GF-D8 (cell line): ENCODE results near the gene TMEM243.
A peak's percentile ranks its signal among the peaks of the same experiment; 100 is the strongest.
"Not testable (repeated sequence)": the region's sequence is repeated elsewhere in the genome, so short reads cannot be mapped to it uniquely, and the experiment has no call there.

ENCODE experiments used
- DNase-seq: peaks from one replicate; lab custom pipeline; 2025; lab: John Stamatoyannopoulos, UW

TMEM243 gene

DNA sequence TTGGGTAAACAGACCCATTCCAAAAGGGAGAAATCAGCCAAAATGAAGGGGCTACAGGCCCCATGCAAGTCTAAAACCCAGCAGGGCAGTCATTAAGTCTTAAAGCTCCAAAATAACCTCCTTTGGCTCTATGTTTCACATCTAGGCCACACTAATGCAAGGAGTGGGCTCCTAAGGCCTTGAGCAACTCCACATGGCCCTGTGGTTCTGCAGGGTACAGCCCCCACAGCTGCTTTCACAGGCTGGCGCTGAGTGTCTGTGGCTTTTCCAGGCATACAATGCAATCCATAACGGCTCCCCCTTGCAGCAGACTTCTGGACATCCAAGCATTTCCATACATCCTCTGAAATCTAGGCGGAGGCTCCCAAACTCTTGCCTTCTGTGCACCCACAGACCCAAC is 9.0 kb downstream of the TMEM243 start:
- peak; percentile 80 for DNase-seq

DNA sequence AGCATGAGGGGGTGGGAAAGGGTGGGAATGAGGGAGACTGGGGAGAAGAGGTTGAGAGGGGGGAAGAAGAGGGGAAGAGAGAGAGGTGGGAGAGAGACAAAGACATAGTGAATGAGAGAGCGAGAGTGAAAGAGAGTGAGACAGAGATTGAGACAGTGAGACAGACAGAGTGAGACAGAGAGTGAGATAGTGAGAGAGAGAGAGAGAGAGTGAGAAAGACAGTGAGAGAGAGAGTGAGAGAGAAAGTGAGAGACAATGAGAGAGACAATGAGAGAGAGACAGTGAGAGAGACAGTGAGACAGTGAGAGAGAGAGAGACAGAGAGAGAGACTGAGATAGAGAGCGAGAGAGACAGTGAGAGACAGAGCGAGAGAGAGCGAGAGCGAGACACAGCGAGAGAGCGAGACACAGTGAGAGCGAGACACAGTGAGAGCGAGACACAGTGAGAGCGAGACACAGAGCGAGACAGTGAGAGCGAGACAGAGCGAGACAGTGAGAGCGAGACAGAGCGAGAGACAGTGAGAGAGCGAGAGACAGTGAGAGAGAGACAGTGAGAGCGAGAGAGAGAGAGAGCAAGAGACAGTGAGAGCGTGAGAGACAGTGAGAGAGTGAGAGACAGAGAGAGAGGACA is 10.1 kb downstream of the TMEM243 start:
- no peak for DNase-seq

GRCh38 chr7:87206361-87206760 is 13.2 kb downstream of the TMEM243 start:
- no peak for DNase-seq

- DNase-seq = not testable (repeated sequence)
These were observed 13.8 kb downstream of the TMEM243 start for GRCh38 chr7:87205701-87206100.

GRCh38 chr7:87204933-87205332 is 14.6 kb downstream of the TMEM243 start:
- DNase-seq = no peak

DNA sequence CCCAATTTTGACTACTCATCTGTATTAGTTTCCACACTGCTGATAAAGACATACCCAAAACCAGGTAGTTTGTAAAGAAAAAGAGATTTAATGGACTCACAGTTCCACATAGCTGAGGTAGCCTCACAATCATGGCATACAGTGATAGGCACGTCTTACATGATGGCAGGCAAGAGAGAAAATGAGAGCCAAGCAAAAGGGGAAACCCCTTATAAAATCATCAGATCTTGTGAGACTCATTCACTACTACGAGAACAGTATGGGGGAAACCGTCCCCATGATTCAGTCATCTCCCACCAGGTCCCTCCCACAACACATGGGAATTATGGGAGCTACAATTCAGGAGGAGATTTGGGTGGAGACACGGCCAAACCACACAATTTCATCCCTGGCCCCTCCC is 15.6 kb downstream of the TMEM243 start:
- not testable (repeated sequence) for DNase-seq

DNA sequence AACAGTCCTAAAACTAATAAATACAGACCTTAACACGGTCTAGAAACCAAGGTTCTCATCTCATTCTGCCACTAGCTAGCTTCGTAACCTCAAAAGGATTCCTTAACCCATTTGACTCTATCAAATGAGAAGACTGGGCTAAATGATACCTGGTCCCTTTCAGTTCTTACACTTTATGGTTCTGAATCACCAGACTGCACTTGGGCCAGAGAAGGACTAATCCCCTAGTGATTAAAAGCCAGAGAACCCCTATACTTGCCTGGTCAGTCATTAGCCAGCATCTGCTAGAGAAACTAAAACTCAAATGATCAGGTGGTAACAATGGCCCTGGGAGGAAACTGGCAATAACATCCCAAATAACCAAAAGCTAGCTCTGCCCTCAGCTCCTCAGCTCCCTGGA is 16.8 kb downstream of the TMEM243 start:
- DNase-seq = no peak

- no peak for DNase-seq
These were observed 17.3 kb downstream of the TMEM243 start for GRCh38 chr7:87202208-87202607.

DNA sequence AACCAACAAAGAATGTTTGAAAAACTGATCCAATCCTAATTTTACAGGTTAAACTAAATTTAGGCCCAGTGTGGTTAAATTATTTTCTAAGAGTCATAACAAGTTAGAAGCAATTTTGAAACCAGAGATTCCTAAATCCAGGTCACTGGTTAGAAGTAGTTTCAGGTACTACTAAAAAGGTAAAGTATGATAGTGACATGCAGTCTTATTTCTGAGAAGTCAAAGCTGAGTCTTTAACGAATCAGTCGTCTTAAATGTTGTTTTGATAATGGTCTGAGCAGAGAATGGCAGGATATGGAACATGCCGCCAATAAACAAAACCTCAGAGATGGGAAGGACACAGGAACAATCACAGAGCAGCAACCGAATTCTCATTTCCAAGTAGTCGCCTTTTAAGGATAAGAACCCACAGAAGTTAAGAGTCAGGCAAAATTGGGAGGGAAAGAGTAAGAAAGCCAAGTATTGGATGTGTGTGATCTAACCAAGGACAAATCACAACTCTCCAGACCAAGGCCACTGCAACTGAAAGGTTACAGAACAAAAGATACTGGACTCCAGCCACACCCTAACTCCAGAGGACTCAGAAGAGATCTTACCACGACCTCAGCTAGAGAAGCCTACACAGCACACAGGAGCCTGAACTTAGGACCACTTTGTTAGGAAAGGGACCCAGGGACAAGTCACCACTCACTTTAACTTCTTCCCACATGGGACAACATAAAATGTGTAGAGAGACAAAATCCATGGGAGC is 19.7 kb downstream of the TMEM243 start:
- DNase-seq = no peak

GRCh38 chr7:87199241-87199640 is 20.3 kb downstream of the TMEM243 start:
- no peak for DNase-seq

DNA sequence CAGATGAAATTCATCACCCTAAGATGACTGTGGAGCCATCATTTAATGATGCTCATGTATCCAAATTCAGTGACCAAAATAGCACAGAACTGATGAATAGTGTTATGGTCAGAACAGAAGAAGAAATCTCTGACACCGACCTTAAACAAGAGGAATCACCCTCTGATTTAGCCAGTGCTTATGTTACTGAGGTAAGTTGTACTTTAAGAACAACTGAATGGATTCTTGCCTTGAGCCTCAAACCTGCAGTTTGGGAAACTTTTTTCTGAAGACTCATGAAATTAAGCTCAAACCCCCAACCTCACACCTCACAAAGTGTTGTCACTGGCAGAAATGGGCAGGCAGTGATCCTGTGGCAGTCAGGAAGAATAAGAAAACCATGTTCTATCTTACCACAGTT is 25.6 kb downstream of the TMEM243 start:
- no peak for DNase-seq

DNA sequence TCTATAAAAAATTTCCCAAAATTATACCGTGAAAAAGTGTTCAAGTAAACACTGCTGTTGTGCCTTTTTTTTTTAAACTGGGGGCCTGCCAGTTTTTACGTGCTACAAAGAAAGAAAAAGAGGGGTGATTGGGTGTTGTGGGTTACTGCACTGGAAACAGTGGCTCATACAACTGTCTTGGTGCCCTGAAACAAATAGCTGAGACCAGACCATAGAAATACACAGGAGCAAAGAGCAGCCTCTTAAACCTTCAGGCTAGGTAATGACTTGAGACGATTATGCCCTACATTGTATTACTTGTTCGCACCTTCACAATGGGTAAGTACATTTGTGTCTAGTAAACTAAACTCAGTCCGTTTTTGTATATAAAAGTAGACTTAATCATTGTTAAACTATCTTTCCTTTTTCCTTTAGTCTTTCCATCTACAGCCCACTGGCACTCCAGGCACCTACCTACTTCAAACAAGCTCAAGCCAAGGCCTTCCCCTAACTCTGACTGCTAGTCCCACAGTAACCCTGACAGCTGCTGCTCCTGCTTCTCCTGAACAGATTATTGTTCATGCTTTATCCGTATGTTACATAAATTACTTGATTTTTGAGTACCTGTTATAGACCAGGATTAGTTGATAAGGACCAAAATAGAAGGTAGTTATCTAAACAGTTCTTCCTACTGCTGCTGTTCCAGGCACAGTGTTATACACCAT is 26.6 kb downstream of the TMEM243 start:
- no peak for DNase-seq

DNA sequence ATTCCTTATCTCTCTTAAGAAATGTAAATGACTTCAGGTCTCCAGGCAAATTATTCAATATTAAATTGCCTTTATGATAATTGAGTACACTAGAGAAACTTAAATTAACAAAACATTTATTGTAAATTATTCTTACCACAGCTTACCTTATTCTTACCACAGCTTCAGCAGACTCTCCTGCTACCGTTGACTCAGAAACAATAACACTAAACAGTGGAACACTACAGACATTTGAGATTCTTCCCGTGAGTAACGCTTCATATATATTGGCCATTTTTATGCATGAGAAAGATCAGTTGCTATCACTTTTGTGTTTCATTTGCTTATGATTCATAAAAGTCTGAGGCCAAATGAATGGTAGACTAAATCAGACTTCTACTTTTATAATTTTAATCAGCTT is 28.7 kb downstream of the TMEM243 start:
- no peak for DNase-seq

- no peak for DNase-seq
These were observed 30.6 kb downstream of the TMEM243 start for GRCh38 chr7:87188930-87189329.

DNA sequence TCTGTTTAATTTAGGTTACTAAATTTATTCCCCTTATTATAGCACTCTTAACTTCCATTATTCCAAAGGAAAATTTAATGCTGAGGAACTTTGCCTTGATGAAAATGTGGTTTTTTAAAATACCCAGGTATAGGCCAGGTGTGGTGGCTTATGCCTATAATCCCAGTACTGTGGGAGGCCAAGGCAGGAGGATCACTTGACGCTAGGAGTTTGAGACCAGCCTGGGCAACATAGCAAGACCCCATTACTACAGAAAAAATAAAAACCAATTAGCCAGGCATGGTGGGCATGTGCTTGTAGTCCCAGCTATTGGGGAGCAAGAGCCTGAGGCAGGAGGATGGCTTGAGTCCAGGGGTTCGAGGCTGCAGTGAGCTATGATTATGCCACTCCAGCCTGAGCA is 32.4 kb downstream of the TMEM243 start:
- no peak for DNase-seq

- no peak for DNase-seq
These were observed 40.4 kb downstream of the TMEM243 start for GRCh38 chr7:87179180-87179579.

- no peak for DNase-seq
These were observed 41.2 kb downstream of the TMEM243 start for GRCh38 chr7:87178320-87178719.

- DNase-seq = no peak
These were observed 46.1 kb downstream of the TMEM243 start for GRCh38 chr7:87173471-87173870.

DNA sequence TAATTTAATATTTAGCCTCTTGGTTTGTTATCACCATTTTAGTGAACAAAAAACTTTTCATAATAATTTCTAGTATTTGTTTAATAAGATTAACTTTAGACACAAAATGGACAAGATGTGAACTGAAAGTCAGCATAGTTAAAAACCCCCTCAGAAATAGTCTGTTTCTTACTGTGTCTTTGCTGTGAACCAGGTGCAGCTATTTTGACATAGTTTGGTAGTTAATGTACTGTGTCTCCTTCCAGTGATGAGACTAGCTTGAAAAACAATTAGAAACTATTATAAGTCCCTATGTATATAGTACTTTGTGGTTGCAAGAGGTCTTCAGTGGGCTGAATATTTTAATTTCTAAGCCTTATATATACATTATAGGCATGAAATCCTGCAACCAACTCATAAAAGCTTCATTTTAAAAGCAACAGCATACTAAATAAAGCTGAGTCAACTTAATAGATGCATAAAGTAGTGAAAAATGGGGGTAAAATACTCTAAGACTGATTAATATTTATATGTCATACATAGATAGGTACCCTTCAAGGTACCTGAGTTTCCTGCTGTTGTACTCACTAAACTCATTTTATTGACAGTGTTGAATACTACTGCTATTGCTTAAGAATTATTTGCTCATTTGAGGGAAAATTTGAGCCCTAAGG is 48.1 kb downstream of the TMEM243 start:
- DNase-seq = no peak

- no peak for DNase-seq
These were observed 48.7 kb downstream of the TMEM243 start for GRCh38 chr7:87170828-87171227.

- DNase-seq = no peak
These were observed 55.1 kb downstream of the TMEM243 start for GRCh38 chr7:87164433-87164832.

DNA sequence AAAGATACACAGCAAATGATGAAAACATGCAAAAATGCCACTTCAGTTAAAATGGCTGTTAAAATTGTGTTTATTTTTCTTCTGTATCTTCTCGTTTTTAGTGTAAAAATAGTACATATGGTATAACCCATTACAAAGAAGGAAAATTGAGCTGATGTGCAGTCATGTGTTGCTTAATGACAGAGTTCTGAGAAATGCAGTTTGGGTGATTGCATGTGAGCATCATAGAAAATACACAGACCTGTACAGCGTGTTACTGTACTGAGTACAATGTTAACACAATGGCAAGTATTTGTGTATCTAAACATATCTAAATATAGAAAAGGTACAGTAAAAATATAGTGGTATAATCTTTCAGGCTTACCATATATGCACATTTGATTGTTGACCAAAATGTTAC is 60.0 kb downstream of the TMEM243 start:
- no peak for DNase-seq

- no peak for DNase-seq
These were observed 62.8 kb downstream of the TMEM243 start for GRCh38 chr7:87156709-87157108.
